Cardiac fibroblast (primary cell): ENCODE data around the gene IPP.
A peak's percentile ranks its signal among the peaks of the same experiment; 100 is the strongest.
"Not testable (repeated sequence)": the region's sequence is repeated elsewhere in the genome, so short reads cannot be mapped to it uniquely, and the experiment has no call there.

ENCODE experiments used
- DNase-seq, 2 donors: peaks; one replicate each; pipeline versions ENCODE4 v3.0.0 to v3.0.0-alpha.2; 2010; ENCODE audit warnings: low read depth in 2 of 2
- H3K4me3 ChIP-seq, 2 donors: replicated peaks in 1 of 2; 1 replicate in 1 of 2; 2 replicates in 1 of 2; pipeline ENCODE4 v1.5.1; 2011; ENCODE audit warnings: low read depth in 2 of 2, low read length in 2 of 2, mild to moderate bottlenecking in 2 of 2, moderate library complexity in 1 of 2
- TF ChIP-seq, protein P1 (sequence below): IDR thresholded peaks from one replicate; pipeline ENCODE4 v1.5.1; 2011; ENCODE audit warnings: low read depth, mild to moderate bottlenecking, low read length, inconsistent platforms

IPP gene

DNA sequence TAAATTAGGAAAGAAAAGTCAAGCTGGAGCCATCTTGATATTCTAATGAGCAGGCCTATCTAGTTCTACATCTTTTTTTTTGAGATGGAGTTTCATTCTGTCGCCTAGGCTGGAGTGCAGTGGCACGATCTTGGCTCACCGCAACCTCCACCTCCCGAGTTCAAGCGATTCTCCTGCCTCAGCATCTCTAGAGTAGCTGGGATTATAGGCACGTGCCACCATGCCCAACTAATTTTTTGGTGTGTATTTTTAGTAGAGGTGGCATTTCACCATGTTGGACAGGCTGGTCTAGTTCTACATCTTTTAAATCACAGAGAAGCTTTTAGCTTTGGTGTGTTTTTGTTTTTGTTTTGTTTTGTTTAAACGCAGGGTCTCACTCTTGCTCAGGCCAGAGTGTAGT lies 55.6 kb downstream of the IPP start:
- H3K4me3 ChIP-seq, result no peak overlapping the region
- TF ChIP-seq, protein P1, sequence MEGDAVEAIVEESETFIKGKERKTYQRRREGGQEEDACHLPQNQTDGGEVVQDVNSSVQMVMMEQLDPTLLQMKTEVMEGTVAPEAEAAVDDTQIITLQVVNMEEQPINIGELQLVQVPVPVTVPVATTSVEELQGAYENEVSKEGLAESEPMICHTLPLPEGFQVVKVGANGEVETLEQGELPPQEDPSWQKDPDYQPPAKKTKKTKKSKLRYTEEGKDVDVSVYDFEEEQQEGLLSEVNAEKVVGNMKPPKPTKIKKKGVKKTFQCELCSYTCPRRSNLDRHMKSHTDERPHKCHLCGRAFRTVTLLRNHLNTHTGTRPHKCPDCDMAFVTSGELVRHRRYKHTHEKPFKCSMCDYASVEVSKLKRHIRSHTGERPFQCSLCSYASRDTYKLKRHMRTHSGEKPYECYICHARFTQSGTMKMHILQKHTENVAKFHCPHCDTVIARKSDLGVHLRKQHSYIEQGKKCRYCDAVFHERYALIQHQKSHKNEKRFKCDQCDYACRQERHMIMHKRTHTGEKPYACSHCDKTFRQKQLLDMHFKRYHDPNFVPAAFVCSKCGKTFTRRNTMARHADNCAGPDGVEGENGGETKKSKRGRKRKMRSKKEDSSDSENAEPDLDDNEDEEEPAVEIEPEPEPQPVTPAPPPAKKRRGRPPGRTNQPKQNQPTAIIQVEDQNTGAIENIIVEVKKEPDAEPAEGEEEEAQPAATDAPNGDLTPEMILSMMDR, result no peak
- DNase-seq, result no peak

DNA sequence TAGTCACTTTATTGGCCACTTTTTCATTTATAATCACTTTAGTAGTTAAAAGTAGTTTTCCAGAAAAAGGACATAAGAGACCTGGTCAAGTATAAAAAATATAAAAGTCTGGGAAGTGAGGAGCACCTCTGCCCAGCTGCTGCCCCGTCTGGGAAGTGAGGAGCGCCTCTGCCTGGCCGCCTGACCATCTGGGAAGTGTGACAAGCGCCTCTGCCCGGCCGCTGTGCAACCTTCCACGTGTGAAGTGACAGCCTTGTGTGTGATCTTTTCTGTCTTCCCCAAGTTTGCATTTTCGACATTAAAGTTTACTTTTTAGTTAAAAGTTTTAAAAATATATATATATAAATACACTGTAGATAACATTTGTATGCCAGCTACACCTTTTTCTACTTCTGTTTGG lies 56.6 kb downstream of the IPP start:
- H3K4me3 ChIP-seq, DNase-seq: not testable (repeated sequence)

DNA sequence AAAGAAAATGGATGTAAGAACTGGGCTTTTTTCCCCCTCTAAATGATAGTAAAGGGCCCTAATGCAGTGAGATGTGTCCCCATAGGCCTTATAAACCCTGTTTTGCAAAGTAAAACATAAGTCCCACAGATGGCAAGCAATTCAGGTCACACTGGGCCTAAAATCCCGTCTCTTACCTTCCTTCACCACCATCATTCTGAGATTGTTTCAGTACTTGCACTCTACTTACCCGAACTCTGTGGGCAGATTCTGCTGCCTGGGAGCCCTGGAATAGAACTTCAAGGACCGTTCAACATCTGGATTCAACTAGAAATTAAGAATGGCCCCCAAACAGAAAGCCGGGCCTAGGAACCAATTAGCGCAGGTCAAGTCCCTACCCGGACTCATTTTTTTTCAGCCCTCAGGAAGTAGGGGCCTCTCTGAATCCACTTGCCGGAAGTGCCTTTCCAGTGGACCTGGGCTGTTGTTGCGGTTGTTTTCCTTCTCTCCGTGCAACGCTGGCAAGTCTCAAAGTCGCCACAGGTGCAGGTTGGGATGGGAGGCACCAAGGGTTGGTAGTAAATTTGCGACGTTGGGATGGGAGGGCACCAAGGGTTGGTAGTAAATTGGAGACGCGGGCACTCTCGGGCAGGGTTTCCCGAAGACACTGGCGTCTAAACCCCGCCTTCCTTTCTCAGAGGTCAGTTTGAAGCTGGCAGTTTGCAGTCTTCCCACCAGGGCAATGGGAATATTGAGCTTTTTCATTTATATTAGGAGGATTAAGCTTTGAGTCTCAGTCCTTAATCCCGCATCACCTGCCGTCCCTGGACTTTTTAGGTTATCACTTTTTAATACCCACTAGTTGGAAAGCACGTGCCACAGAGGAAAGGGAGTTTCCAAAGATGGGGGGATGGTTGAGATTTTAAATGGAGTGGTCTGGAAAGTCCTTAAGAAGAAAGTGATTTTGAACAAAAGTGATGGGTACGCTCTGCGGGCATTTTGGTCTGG lies 62.4 kb downstream of the IPP start, which contains the start of gene TMEM69:
TMEM69 (plus strand) TSS at position 428 of the 987 bp plus-strand sequence. CDS start 2,888 bp downstream, outside the sequence.
- peak; percentile 95 to 96 for DNase-seq
- TF ChIP-seq, protein P1, result peak; percentile 33
- peak within 1 kb of the TSS; percentile 95 to 97 for H3K4me3 ChIP-seq

DNA sequence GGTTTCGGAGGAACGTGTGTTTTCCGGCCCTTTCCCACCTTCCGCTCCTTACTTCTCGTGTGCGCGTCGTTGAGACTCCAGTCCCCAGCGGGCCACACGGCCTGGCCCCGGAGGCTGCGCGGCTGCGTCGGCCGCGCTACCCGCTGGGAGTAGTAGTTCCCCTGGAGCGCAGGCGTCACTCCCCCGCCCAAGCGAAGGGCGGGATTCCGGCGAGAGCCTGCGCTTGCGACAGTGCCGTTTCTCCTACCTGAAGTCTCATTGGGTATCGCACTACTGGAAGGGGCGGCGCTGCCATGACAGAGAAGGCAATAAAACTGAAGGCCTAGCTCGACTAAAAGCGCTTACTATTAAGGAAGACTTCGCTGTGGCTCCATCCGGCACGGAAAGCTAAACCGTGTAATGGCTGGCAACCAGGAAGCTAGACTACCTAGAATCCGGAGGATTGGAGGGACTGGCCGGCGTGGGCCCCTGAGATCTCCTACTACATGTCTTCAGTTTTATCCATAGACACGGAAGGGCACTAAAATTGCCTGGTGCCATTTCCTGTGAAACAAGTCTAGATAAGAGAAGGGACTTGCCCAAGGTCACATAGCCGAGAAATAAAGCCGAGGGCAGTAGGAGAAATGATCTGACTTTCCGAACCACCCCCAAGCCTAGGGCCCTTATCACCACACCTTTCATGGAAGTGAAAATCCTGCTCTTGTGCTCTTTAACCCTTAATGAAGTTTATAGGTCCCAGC lies 63.3 kb downstream of the IPP start:
- peak; percentile 99 for DNase-seq
- peak overlapping the region; percentile 95 to 97 for H3K4me3 ChIP-seq
- TF ChIP-seq, protein P1, result no peak

DNA sequence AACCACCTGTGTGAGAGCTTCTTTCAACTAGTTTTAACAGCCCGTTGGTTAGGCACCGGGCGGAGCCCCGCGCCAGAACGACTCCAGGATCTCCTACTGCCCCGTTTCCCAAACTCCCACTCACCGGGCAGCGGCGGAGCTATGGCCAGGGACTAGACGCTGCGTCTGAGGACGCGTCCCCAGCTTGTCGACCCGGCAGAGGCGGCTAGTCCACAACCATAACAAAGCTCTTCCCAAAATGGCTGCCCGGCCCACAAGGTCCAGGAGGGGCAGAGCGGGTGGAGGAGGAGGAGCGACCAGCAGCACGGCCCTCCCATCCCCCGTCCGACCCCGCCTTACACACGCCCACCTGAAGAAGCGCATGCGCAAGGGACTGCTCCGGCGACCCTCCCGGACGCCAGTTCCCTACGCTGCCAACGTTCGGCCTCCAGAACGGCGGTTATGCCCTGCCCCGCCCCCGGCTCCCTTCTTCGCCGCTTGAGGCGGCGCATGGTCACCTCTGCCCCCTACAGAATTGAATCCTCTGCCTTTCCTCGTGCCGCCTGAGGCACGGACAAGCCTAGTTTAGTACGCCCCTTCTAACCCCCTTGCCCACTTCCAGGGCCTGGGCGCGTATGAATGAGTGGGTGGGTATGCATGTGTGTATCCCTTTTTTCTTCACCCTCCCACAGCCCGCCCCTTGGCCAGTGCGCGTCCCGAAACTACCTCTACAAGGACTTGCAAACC lies 64.0 kb downstream of the IPP start, which contains the start of gene GPBP1L1:
GPBP1L1 (minus strand) TSS at position 246 of the 726 bp plus-strand sequence. CDS start 27,446 bp downstream, outside the sequence.
- TF ChIP-seq, protein P1, result no peak
- DNase-seq, result peak; percentile 98 to 99
- H3K4me3 ChIP-seq, result peak within 1 kb of the TSS; percentile 95 to 97

DNA sequence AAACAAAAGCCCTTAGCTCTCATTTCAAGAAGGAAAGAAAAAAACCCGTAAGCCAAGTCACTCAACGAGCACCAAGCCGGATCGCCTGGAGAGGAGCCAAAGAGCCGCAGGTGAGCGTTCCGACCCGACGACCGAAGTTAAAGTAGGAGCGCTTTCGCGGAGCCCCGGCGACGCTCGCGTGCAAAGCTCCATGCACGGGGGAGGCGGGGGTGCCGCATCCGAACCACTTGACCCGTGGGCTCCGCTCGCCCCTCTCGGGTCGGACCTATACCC lies 64.5 kb downstream of the IPP start:
- peak overlapping the region; percentile 95 to 97 for H3K4me3 ChIP-seq
- TF ChIP-seq, protein P1, result no peak
- peak in 1 of 2 donors; percentile 13 for DNase-seq
